HG03460 (cell line): Measurements from ENCODE around the gene GRIP2.

Experiments
- ATAC-seq: cut with Tn5 transposase; IDR thresholded peaks from one replicate; pipeline ENCODE4 v1.9.1; 2021; ENCODE audit not compliant: unreplicated experiment

GRIP2 gene

GRCh38 chr3:14507757-14508504 is 32.2 kb downstream of the GRIP2 start:
- ATAC-seq = no peak

- ATAC-seq = no peak
These were observed 32.8 kb downstream of the GRIP2 start for GRCh38 chr3:14507305-14507741.

- ATAC-seq = no peak
These were observed 33.4 kb downstream of the GRIP2 start for GRCh38 chr3:14506626-14507304.

GRCh38 chr3:14505803-14506500 is 34.2 kb downstream of the GRIP2 start:
- ATAC-seq = no peak

- no peak for ATAC-seq
These were observed 34.9 kb downstream of the GRIP2 start for GRCh38 chr3:14505001-14505802.

GRCh38 chr3:14503706-14504065 is 36.5 kb downstream of the GRIP2 start:
- ATAC-seq = no peak

GRCh38 chr3:14503033-14503705 is 37.0 kb downstream of the GRIP2 start:
- ATAC-seq = no peak

- ATAC-seq = no peak
These were observed 37.7 kb downstream of the GRIP2 start for GRCh38 chr3:14502472-14502871.

- no peak for ATAC-seq
These were observed 42.8 kb downstream of the GRIP2 start for GRCh38 chr3:14497321-14497720.

- no peak for ATAC-seq
These were observed 43.8 kb downstream of the GRIP2 start for GRCh38 chr3:14496351-14496750.

GRCh38 chr3:14494973-14495300 is 45.2 kb downstream of the GRIP2 start:
- no peak for ATAC-seq

GRCh38 chr3:14494279-14494972 is 45.7 kb downstream of the GRIP2 start:
- no peak for ATAC-seq

- no peak for ATAC-seq
These were observed 46.9 kb downstream of the GRIP2 start for GRCh38 chr3:14492948-14493881.

- no peak for ATAC-seq
These were observed 48.5 kb downstream of the GRIP2 start for GRCh38 chr3:14491396-14492190.

- ATAC-seq = no peak
These were observed 49.3 kb downstream of the GRIP2 start for GRCh38 chr3:14490831-14491230.

- no peak for ATAC-seq
These were observed 49.9 kb downstream of the GRIP2 start for GRCh38 chr3:14490255-14490654.

- no peak for ATAC-seq
These were observed 50.5 kb downstream of the GRIP2 start for GRCh38 chr3:14489641-14490040.

- no peak for ATAC-seq
These were observed 51.7 kb downstream of the GRIP2 start for GRCh38 chr3:14488286-14489041.
